ENCODE data around the gene RAD54L.

RAD54L gene

GRCh38 chr1:46247436-46248121, at the start of gene RAD54L:
Gene RAD54L (plus strand): TSS chr1:46247763. CDS start chr1:46248406, 643 bp downstream.
- in situ Hi-C loops (cut with HindIII; ENCODE audit: low sequenced_read_pairs): no loop called here
- TF ChIP-seq CTCF (IDR thresholded peaks at IDR 0.05; ENCODE audit: low read depth, low read length): no peak
- H3K4me3 ChIP-seq (ENCODE audit: low read depth, low read length): peak within 1 kb of the TSS; percentile 71
- peak; percentile 99 for DNase-seq (ENCODE audit: low read depth, low spot score)

GRCh38 chr1:46197964-46198811, 49.4 kb upstream of the RAD54L start, which contains the start of gene POMGNT1:
Gene POMGNT1 (minus strand): TSS chr1:46198434. CDS start chr1:46197821, 613 bp downstream.
- TF ChIP-seq CTCF (IDR thresholded peaks at IDR 0.05; ENCODE audit: low read depth, low read length): no peak
- peak within 1 kb of the TSS; percentile 87 for H3K4me3 ChIP-seq (ENCODE audit: low read depth, low read length)
- peak; percentile 47 for DNase-seq (ENCODE audit: low read depth, low spot score)
- in situ Hi-C loops (cut with HindIII; ENCODE audit: low sequenced_read_pairs): no loop called here

- in situ Hi-C loops (cut with HindIII; ENCODE audit: low sequenced_read_pairs): no loop called here
- no peak for TF ChIP-seq CTCF (IDR thresholded peaks at IDR 0.05; ENCODE audit: low read depth, low read length)
- DNase-seq (ENCODE audit: low read depth, low spot score): no peak
- H3K4me3 ChIP-seq (ENCODE audit: low read depth, low read length): no peak overlapping the region
Measured at GRCh38 chr1:46199233-46199749, 48.3 kb upstream of the RAD54L start.

GRCh38 chr1:46203738-46204405, 43.7 kb upstream of the RAD54L start:
- in situ Hi-C loops (cut with HindIII; ENCODE audit: low sequenced_read_pairs): loop anchor here (10.0 kb wide), 1 partner anchor 159 kb away; no protein-coding TSS in a partner anchor
- peak; percentile 6 for DNase-seq (ENCODE audit: low read depth, low spot score)
- peak overlapping the region; percentile 65 for H3K4me3 ChIP-seq (ENCODE audit: low read depth, low read length)
- TF ChIP-seq CTCF (IDR thresholded peaks at IDR 0.05; ENCODE audit: low read depth, low read length): no peak

GRCh38 chr1:46204406-46204742, 43.2 kb upstream of the RAD54L start:
- H3K4me3 ChIP-seq (ENCODE audit: low read depth, low read length): no peak overlapping the region
- no peak for DNase-seq (ENCODE audit: low read depth, low spot score)
- in situ Hi-C loops (cut with HindIII; ENCODE audit: low sequenced_read_pairs): loop anchor here (10.0 kb wide), 1 partner anchor 160 kb away; no protein-coding TSS in a partner anchor
- TF ChIP-seq CTCF (IDR thresholded peaks at IDR 0.05; ENCODE audit: low read depth, low read length): no peak

- in situ Hi-C loops (cut with HindIII; ENCODE audit: low sequenced_read_pairs): loop anchor here (10.0 kb wide), 1 partner anchor 160 kb away; no protein-coding TSS in a partner anchor
- no peak for TF ChIP-seq CTCF (IDR thresholded peaks at IDR 0.05; ENCODE audit: low read depth, low read length)
- no peak overlapping the region for H3K4me3 ChIP-seq (ENCODE audit: low read depth, low read length)
- DNase-seq (ENCODE audit: low read depth, low spot score): no peak
Measured at GRCh38 chr1:46205141-46205540, 42.4 kb upstream of the RAD54L start.
